Subcutaneous adipose tissue (tissue), 4 donors: ENCODE results near the gene XRCC5. TPM values are rescaled to one million over a fixed set of nuclear protein-coding genes. Genes with fewer than 3 reads are reported as not detected.

Experiments used
- total RNA-seq, 4 donors: library from RNA; depleted of rRNA; stranded (reverse); fragments of >200 nt; gene quantifications; one replicate each; pipeline ENCODE4 v1.1.0, GENCODE V29; 2016
- TF ChIP-seq, protein P1 (sequence below): fragments of 450-650 bp; IDR thresholded peaks from one replicate; pipeline ENCODE4 v1.5.1; 2016; ENCODE audit warnings: low read depth, mild to moderate bottlenecking, control low read depth, antibody characterized with exemption, moderate library complexity

The XRCC5 gene
- total RNA-seq, 4 donors from 2014 or later = 113 to 171 (median 132) TPM

DNA sequence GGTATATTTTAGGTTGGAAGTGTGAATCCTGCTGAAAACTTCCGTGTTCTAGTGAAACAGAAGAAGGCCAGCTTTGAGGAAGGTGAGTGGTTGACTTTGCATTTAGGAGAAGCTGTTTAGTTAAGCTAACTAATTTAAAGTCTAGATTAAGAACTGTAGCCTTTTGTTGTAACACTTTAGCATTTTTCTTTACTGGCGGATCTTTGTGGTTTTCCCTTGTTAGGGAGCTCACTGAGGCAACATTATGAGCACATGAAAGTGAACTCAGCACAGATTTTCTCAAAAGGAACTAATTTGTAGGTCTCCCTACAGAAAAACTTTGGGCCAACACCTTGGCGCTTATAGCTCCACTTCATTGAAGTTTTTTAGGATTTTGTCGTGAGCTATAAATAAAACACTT, 52.8 kb downstream of the XRCC5 start:
- TF ChIP-seq, protein P1, sequence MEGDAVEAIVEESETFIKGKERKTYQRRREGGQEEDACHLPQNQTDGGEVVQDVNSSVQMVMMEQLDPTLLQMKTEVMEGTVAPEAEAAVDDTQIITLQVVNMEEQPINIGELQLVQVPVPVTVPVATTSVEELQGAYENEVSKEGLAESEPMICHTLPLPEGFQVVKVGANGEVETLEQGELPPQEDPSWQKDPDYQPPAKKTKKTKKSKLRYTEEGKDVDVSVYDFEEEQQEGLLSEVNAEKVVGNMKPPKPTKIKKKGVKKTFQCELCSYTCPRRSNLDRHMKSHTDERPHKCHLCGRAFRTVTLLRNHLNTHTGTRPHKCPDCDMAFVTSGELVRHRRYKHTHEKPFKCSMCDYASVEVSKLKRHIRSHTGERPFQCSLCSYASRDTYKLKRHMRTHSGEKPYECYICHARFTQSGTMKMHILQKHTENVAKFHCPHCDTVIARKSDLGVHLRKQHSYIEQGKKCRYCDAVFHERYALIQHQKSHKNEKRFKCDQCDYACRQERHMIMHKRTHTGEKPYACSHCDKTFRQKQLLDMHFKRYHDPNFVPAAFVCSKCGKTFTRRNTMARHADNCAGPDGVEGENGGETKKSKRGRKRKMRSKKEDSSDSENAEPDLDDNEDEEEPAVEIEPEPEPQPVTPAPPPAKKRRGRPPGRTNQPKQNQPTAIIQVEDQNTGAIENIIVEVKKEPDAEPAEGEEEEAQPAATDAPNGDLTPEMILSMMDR = no peak

GRCh38 chr2:216163518-216163917, 54.4 kb downstream of the XRCC5 start:
- TF ChIP-seq, protein P1 = no peak

GRCh38 chr2:216164087-216164486, 54.9 kb downstream of the XRCC5 start:
- TF ChIP-seq, protein P1 = no peak

DNA sequence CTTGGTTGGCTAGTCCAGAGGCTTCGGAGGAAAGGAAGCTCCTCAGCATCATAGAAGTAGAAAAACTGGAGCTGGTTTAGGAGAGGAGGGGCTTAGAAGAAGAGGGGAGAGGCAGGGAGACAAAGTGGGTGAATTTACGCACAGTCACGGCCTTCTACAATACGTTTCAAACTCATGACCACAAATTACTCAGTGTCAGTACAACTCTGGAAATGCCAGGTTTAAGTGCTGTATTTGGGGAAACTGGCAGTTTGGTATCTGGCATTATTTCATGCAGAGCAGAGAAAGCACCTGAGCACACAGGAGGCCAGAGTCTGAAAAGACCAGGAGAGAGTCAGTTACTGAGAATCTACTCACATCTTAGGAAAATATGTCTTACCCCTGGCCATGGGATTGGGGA, 55.4 kb downstream of the XRCC5 start:
- TF ChIP-seq, protein P1 = no peak

DNA sequence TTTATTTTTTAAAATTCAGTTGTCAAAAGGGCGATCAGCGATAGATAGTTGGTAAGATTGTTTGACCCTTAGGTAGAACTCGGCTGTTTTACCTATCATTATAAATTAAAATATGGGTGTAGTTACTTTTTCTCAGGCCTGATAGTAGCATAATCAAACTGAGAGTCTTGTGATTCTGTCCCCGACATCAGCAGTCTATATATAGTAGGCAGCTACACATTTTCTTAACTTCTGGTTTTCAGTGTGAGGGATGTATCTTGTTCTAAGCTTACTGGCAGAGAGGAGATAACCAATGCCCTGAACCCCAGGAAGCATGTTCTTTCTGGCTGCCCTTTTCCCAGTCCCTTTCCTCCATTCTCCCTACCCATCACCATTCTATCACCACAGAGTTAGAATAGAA, 56.6 kb downstream of the XRCC5 start:
- TF ChIP-seq, protein P1 = no peak

DNA sequence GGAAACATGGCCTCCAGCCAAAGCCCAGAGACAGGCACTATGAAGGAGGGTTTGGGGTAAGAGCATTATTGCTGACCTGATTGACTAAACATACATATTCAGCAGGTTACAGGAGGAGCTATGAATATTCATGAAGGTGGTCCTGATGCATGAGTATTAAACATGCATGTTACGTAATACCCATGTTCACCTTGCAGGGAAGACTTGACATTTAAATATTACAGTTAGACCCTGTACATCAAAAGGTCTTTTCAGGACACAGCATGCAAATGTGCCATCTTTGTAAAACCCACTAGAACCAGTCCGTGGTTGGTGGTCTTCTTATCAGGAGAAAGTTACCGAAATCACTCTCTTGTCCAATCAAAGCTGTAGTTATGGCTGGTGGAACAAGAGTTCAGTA, 59.9 kb downstream of the XRCC5 start:
- TF ChIP-seq, protein P1 = no peak

- TF ChIP-seq, protein P1 = no peak
These were observed 61.1 kb downstream of the XRCC5 start for GRCh38 chr2:216170076-216170763.
